Retina (tissue), 1 donor: ENCODE measurements around the gene RALY.

Experiments used
- DNase-seq: peaks from one replicate; pipeline ENCODE4 v3.0.0-alpha.2; 2016

The RALY gene

DNA sequence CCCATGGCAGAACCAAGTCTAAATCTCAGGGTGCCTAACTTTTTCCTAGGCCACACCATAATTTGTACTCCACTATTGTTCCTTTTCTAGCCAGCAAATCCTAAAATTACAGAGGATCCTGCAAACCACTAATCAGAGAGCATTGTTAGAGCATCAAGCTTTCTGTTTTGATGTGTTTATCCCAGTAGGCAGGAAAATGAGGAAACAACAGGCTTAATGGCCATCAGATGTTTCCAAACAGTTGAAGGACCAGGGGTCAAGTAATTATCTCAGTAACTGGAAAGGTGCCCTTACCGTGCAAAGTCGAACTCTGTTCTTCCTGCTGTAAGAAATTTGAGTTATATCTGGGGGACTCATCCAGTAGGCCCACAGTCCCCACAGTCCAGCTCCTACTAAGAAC, 58.7 kb downstream of the RALY start:
- no peak for DNase-seq

GRCh38 chr20:34055290-34055689, 61.6 kb downstream of the RALY start:
- no peak for DNase-seq

GRCh38 chr20:34058831-34059230, 65.1 kb downstream of the RALY start:
- peak; percentile 17 for DNase-seq

DNA sequence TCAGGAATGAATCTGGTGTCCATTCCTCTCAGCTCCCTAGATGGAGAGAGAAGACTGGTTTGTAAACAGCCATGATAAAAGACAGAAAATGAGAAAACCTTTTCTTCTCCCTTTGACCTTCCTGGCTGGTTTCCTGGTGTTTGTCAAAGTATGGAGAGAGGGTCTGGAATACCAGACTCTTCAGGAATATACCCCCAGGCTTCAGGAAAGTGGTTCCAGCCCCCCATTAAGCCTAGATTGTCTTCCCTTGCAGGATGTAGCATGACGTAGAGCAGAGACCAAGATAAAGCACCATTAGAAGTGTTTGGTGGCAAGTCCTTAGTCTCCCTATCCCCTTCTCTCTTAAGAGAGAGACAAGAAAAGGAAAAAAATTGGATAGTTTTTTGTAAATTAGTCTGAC, 67.3 kb downstream of the RALY start:
- DNase-seq, result no peak

GRCh38 chr20:34061695-34062094, 68.0 kb downstream of the RALY start:
- DNase-seq, result no peak

DNA sequence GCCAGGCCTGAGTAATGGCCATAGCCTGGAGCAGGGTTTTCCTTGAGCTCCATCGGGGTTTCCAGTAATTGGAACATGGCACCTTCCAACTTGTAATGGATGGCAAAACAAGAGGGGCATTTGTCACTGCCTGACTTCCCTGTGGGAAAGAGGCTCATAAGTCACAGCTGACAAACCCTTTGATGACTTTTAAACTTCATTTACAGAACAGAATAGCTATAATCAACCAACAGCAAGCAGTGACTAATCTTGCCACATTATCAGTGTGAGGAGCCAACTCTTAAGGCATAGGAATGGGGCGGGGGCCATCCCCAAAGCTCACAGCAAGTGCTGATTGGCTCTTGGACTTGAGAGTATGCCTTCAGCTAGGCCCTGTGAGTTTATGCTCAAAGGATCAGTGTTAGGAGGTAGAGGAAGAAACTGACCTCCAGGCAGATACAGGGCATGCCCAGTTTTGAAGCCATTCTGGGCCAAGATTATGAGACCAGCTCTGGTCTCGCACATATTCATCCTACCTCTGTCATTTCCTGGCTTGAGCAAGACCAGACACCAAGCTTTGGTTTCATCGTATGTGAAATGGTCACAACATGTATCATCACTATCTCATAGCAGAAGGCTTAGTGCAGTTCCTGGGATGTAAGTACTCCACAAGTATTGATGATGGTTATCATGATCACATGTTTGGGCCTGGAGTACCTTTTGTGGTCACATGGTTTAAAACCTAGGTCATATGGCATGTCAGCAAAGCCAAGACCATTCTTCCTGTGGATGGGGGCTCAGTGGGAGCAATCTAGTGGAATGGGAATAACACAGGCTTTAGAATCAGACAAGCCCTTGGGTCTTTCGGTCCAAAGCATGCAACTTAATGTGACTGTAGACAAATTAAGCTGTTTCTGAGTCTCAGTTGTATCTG, 69.1 kb downstream of the RALY start:
- DNase-seq, result no peak

DNA sequence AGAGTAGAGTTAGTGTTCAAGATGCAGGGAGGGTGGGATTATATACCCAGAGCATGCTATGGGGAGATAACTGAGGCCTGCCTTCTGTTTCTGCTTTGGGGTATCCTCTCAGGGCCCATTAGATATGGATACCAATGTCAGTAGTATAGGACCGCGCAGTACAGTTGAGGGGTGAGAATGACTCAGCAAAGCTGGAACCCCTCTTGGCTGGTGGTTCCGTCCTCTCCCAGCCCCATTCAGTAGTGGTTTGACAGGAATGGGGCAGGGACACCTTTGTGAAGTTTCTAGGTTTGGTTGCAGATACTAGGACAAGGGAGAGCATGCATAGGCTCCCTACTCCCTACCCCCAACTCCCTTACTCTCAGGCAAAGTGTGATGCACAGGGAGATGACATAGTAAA, 70.6 kb downstream of the RALY start:
- DNase-seq, result no peak

DNA sequence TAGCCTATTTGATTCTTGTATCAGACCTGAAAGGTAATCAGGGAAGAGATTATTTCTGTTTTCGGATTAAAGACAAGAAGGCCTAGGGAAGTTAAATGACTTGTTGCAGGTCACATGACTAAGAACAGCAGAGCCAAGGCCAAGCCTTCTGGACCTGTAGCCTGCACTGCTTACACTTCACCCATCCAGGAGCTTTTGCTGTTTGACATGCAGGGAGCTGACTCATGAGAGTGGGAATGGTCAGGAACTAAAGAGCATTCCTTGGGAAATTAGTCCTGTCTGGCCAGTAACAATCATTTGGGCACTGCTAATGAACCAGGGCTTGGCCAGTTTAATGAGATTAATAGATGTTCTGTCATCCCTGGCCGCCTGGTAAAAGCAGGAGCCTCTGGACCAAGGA, 71.5 kb downstream of the RALY start:
- no peak for DNase-seq

- no peak for DNase-seq
Observed at GRCh38 chr20:34066476-34067090, 72.9 kb downstream of the RALY start.

GRCh38 chr20:34068001-34068400, 74.3 kb downstream of the RALY start:
- no peak for DNase-seq

GRCh38 chr20:34069341-34070078, 75.8 kb downstream of the RALY start:
- DNase-seq, result peak; percentile 84

GRCh38 chr20:34070079-34070439, 76.3 kb downstream of the RALY start:
- no peak for DNase-seq

DNA sequence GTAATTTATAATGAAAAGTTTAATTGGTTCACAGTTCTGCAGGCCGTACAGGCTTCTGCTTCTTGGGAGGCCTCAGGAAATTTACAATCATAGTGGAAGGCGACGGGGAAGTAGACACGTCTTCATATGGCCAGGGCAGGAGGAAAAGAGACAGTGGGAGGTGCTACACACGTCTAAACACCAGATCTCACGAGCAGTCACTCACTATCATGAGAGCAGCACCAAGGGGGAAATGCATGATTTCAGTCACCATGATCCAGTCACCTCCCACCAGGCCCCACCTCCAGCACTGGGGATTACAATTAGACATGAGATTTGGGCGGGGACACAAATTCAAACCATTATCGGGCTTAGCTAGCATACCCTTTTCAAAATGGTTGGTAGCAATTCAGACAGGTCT, 77.1 kb downstream of the RALY start:
- no peak for DNase-seq

DNA sequence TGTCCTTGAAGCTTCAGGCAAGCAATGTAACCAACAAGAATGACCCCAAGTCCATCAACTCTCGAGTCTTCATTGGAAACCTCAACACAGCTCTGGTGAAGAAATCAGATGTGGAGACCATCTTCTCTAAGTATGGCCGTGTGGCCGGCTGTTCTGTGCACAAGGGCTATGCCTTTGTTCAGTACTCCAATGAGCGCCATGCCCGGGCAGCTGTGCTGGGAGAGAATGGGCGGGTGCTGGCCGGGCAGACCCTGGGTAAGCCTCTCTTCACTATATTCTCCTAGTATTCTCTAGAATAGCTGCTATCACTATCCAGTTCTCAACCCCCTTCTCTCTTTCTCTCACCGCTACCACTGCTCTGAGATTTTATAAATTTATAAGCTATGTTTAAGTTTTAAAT, 78.4 kb downstream of the RALY start:
- DNase-seq, result no peak

GRCh38 chr20:34072778-34073177, 79.1 kb downstream of the RALY start:
- no peak for DNase-seq

GRCh38 chr20:34074101-34074760, 80.5 kb downstream of the RALY start:
- DNase-seq, result no peak

DNA sequence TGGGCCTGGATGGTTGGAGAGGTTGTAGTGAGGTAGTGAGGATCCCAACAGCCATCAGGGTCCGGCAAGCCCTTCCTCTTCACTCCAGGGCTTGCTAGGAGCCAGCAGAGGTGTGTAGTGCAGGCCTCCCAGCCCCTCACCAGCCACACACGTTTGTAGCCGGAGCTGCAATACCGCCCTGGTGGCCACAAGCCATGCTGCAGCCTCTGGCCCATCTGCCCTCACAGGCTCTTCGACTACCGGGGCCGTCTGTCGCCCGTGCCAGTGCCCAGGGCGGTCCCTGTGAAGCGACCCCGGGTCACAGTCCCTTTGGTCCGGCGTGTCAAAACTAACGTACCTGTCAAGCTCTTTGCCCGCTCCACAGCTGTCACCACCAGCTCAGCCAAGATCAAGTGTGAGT, 81.9 kb downstream of the RALY start:
- no peak for DNase-seq

DNA sequence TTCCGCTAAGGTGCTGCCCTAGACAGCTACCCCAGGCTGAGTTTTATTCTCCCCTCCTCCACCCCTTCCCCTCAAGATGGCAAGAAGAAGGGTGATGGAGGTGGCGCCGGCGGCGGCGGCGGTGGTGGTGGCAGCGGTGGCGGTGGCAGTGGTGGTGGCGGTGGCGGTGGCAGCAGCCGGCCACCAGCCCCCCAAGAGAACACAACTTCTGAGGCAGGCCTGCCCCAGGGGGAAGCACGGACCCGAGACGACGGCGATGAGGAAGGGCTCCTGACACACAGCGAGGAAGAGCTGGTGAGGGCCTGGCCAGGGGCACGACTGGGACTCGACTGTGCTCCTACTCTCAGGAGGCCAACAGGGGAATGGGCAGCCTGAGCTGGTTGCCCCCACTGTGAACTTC, 83.2 kb downstream of the RALY start:
- no peak for DNase-seq

- no peak for DNase-seq
Observed at GRCh38 chr20:34078540-34078939, 84.8 kb downstream of the RALY start.

- no peak for DNase-seq
Observed at GRCh38 chr20:34079818-34080217, 86.1 kb downstream of the RALY start.

DNA sequence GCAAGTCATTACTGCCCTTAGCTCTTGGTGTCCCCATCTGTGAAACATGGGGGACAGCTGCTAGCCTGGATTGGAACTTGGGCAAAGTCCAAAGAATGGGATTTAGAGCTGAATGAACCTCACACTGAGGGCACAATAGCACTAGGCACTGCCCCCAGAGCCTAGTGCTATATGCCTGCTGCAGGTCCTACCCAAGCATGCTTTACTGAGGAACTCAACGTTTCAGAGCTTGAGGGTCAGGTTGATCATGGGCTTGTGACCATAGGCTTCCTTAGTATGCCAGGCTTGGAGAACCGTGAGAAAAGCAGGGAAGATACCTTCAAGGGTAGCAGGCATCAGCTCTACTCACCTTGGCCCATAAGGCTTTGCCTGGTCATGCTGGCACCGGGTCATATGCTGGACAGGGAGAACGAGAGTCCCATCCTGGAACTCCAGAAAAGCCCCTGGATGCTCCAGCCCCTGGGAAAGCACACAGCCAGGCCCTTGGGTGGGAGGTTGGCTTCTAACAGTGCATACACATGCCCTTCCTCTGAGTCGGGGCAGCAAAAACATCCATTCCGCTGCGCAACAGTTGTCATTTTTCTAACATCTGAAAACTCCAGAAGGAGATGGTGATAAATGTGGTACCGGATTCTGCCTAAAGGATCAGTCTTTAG, 88.6 kb downstream of the RALY start:
- no peak for DNase-seq

DNA sequence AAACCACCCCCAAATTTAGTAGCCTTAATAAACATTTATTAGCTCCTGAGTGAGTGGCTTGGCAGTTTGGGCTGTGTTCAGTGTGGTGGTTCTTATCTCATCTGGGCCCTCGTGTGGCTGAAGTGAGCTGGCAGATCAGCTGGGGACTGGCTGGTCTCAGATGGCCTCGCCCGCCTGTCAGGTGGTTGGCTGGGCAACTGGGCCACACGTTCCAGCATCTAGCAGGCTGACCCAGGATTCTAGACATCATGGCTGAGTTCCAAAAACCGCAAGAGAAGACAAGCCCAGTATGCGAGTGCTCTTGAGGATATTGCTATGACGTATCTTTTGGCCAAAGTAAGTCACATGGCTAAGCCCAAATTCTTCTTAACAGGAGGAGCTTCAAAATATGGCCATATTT, 89.4 kb downstream of the RALY start:
- DNase-seq, result no peak

DNA sequence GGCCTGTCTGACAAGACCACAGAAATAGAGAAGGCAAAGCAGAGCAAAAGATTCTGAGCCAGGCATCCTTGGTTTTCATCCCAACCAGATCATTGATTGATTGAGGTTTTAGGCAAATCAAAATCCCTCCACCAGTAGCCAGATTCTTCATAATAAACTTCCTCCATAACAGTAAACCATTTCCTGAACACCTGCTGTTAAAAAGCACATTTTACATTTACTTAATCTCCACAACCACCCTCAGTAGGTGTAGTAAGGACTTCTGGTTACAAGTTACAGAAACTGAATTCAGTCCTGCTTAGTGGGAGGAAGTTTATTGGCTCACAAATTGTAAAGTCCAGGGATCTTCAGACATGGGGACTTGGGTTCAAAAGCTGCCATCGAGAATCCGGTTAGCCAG, 90.1 kb downstream of the RALY start:
- no peak for DNase-seq
